H9 (cell line): ENCODE data around the gene RPS28. TPM values are rescaled to one million over a fixed set of nuclear protein-coding genes. Genes with fewer than 3 reads are reported as not detected.

Experiments used
- DNase-seq: peaks from one replicate; pipeline ENCODE4 v3.0.0-alpha.2; 2017
- H2AFZ ChIP-seq: one replicate; pipeline ENCODE4 v1.6.1; 2013; ENCODE audit warnings: mild to moderate bottlenecking, low read length, control low read depth, moderate library complexity
- H2AK5ac ChIP-seq: 2 replicates; pipeline ENCODE4 v1.6.1; 2013; ENCODE audit warnings: low read length, control low read depth, mixed read lengths; ENCODE audit not compliant: insufficient read length
- H2BK120ac ChIP-seq: one replicate; pipeline ENCODE4 v1.6.1; 2013; ENCODE audit warnings: low read depth, mild to moderate bottlenecking, low read length, control low read depth, inconsistent platforms; ENCODE audit not compliant: poor library complexity, severe bottlenecking
- H2BK12ac ChIP-seq: 2 replicates; pipeline ENCODE4 v1.6.1; 2013; ENCODE audit warnings: low read length, control low read depth, mixed read lengths, low read depth; ENCODE audit not compliant: insufficient read length
- H2BK15ac ChIP-seq: 2 replicates; pipeline ENCODE4 v1.6.1; 2013; ENCODE audit warnings: low read depth, low read length, control low read depth
- H2BK20ac ChIP-seq: one replicate; pipeline ENCODE4 v1.6.1; 2013; ENCODE audit warnings: low read depth, mild to moderate bottlenecking, low read length, control low read depth, inconsistent platforms; ENCODE audit not compliant: poor library complexity, severe bottlenecking
- H2BK5ac ChIP-seq: 2 replicates; pipeline ENCODE4 v1.6.1; 2013; ENCODE audit warnings: low read length, control low read depth, mixed read lengths; ENCODE audit not compliant: insufficient read length
- H3K14ac ChIP-seq: 2 replicates; pipeline ENCODE4 v1.6.1; 2013; ENCODE audit warnings: low read length, control low read depth; ENCODE audit not compliant: insufficient read depth
- H3K18ac ChIP-seq: 2 replicates; pipeline ENCODE4 v1.6.1; 2013; ENCODE audit warnings: low read depth, mild to moderate bottlenecking, mixed read lengths, low read length, control low read depth; ENCODE audit not compliant: insufficient read length
- H3K23ac ChIP-seq: 2 replicates; pipeline ENCODE4 v1.6.1; 2013; ENCODE audit warnings: low read length, control low read depth, mixed read lengths, low read depth; ENCODE audit not compliant: insufficient read length
- H3K23me2 ChIP-seq: 2 replicates; pipeline ENCODE4 v1.6.1; 2013; ENCODE audit warnings: low read depth, mild to moderate bottlenecking, mixed read lengths, low read length, control low read depth; ENCODE audit not compliant: insufficient read length, poor library complexity, severe bottlenecking
- H3K27ac ChIP-seq: 2 replicates; pipeline ENCODE4 v1.5.1; 2013; ENCODE audit warnings: low read length, control low read depth, mixed read lengths, low read depth; ENCODE audit not compliant: insufficient read length
- H3K27me3 ChIP-seq: 2 replicates; pipeline ENCODE4 v1.6.1; 2013; ENCODE audit warnings: low read length, control low read depth, inconsistent platforms; ENCODE audit not compliant: insufficient read depth
- H3K4ac ChIP-seq: 2 replicates; pipeline ENCODE4 v1.6.1; 2013; ENCODE audit warnings: low read depth, mild to moderate bottlenecking, control low read depth, inconsistent platforms, low read length, moderate library complexity
- H3K4me1 ChIP-seq: 2 replicates; pipeline ENCODE4 v1.6.1; 2013; ENCODE audit warnings: low read length, control low read depth, inconsistent platforms; ENCODE audit not compliant: insufficient read depth
- H3K4me2 ChIP-seq: 2 replicates; pipeline ENCODE4 v1.6.1; 2013; ENCODE audit warnings: low read length, control low read depth, mixed read lengths; ENCODE audit not compliant: insufficient read length, insufficient read depth
- H3K56ac ChIP-seq: 2 replicates; pipeline ENCODE4 v1.6.1; 2013; ENCODE audit warnings: low read depth, mild to moderate bottlenecking, mixed read lengths, low read length, control low read depth; ENCODE audit not compliant: insufficient read length
- H3K79me1 ChIP-seq: 2 replicates; pipeline ENCODE4 v1.6.1; 2013; ENCODE audit warnings: low read depth, mild to moderate bottlenecking, moderate library complexity, low read length, control low read depth, inconsistent platforms; ENCODE audit not compliant: insufficient read depth, poor library complexity, severe bottlenecking
- H3K79me2 ChIP-seq: 2 replicates; pipeline ENCODE4 v1.6.1; 2013; ENCODE audit warnings: low read length, control low read depth, inconsistent platforms; ENCODE audit not compliant: insufficient read depth
- H3K9ac ChIP-seq: 2 replicates; pipeline ENCODE4 v1.6.1; 2013; ENCODE audit warnings: low read length, control low read depth, mixed read lengths; ENCODE audit not compliant: insufficient read length; ENCODE audit errors: extremely low read depth
- H3K9me3 ChIP-seq: one replicate; pipeline ENCODE4 v1.6.1; 2013; ENCODE audit warnings: low read depth, low read length, inconsistent platforms; ENCODE audit not compliant: control insufficient read depth
- H3T11ph ChIP-seq: one replicate; pipeline ENCODE4 v1.6.1; 2013; ENCODE audit warnings: mild to moderate bottlenecking, low read length, control low read depth, inconsistent platforms
- H4K20me1 ChIP-seq: one replicate; pipeline ENCODE4 v1.6.1; 2013; ENCODE audit not compliant: control insufficient read depth, insufficient read length, insufficient read depth
- H4K5ac ChIP-seq: 2 replicates; pipeline ENCODE4 v1.6.1; 2013; ENCODE audit warnings: low read depth, mild to moderate bottlenecking, mixed read lengths, low read length, control low read depth; ENCODE audit not compliant: insufficient read length
- H4K8ac ChIP-seq: replicated peaks from 2 replicates; pipeline ENCODE4 v1.6.1; 2013; ENCODE audit warnings: low read length, control low read depth, mixed read lengths, low read depth; ENCODE audit not compliant: insufficient read length
- H4K91ac ChIP-seq: 2 replicates; pipeline ENCODE4 v1.6.1; 2013; ENCODE audit warnings: low read depth, mild to moderate bottlenecking, moderate library complexity, mixed read lengths, low read length, control low read depth; ENCODE audit not compliant: insufficient read length
- H3K27ac Mint-ChIP-seq, 3 experiments: 2 replicates in 2 of 3; 3 replicates in 1 of 3; pipeline ENCODE4 v1.8.0; 2020 to 2021; ENCODE audit warnings: mixed read lengths in 3 of 3, mild to moderate bottlenecking in 1 of 3, moderate library complexity in 1 of 3
- H3K27me3 Mint-ChIP-seq: 2 replicates; pipeline ENCODE4 v1.8.0; 2021; ENCODE audit warnings: low read depth, mild to moderate bottlenecking, moderate library complexity, mixed read lengths
- H3K36me3 Mint-ChIP-seq, 3 experiments: 2 replicates in 2 of 3; 3 replicates in 1 of 3; pipeline ENCODE4 v1.8.0; 2020 to 2021; ENCODE audit warnings: low read depth in 3 of 3, mixed read lengths in 3 of 3; ENCODE audit not compliant: insufficient read depth in 1 of 3
- H3K4me1 Mint-ChIP-seq, 2 experiments: 2 replicates each; pipeline ENCODE4 v1.8.0; 2020; ENCODE audit warnings: mixed read lengths in 2 of 2
- H3K4me3 Mint-ChIP-seq, 2 experiments: 2 replicates in 1 of 2; 3 replicates in 1 of 2; pipeline ENCODE4 v1.8.0; 2020 to 2021; ENCODE audit warnings: mild to moderate bottlenecking in 2 of 2, mixed read lengths in 2 of 2, moderate library complexity in 1 of 2
- H3K9me3 Mint-ChIP-seq, 2 experiments: 2 replicates in 1 of 2; 3 replicates in 1 of 2; pipeline ENCODE4 v1.8.0; 2020; ENCODE audit warnings: mild to moderate bottlenecking in 2 of 2, mixed read lengths in 2 of 2, moderate library complexity in 1 of 2
- CTCF ChIP-seq: fragments of 200-600 bp; sonication (generic); conservative IDR thresholded peaks from 3 replicates; pipeline ENCODE4 v1.8.0; 2021; ENCODE audit warnings: antibody characterized with exemption, mild to moderate bottlenecking
- WGBS: extraction: QIAGEN DNeasy Blood & Tissue Kit; methylation state at CpG from one replicate; pipeline ENCODE4 v1.1.7; 2013; ENCODE audit warnings: missing lambda C conversion rate, low lambda C conversion rate, mixed read lengths; ENCODE audit not compliant: insufficient read length; ENCODE audit errors: extremely low coverage; 5-methylcytosine and 5-hydroxymethylcytosine counted together
- total RNA-seq: library from RNA; stranded (reverse); gene quantifications from 2 replicates; pipeline ENCODE4 v1.2.1, GENCODE V29; 2021

RPS28 gene
- total RNA-seq, 1 experiment from 2014 or later = 1,885 TPM

- Histone ChIP-seq H3K27me3 (peaks cover 18% of the 10 kb centered on the region; the same call in 1 of the 2 replicates), H3K23ac (no peak overlapping the region), H3K27ac (no peak overlapping the region), H2BK120ac (no peak overlapping the region), H3K79me1 (no peaks in the 10 kb centered on the region), H3K23me2 (peaks cover 12% of the 10 kb centered on the region), H3T11ph (no peak overlapping the region), H2BK20ac (no peak overlapping the region), H3K9me3 (no peaks in the 10 kb centered on the region), H4K5ac (no peak overlapping the region), H3K4me1 (no peaks in the 10 kb centered on the region; the same call in 1 of the 2 replicates), H2AK5ac (no peak overlapping the region), H3K79me2 (no peaks in the 10 kb centered on the region), H4K91ac (no peak overlapping the region), H3K18ac (no peak overlapping the region), H2BK15ac (no peak overlapping the region), H4K20me1 (no peaks in the 10 kb centered on the region), H2BK12ac (no peak overlapping the region), H2BK5ac (no peak overlapping the region), H3K56ac (no peak overlapping the region), H3K14ac (no peak overlapping the region), H3K9ac (no peak overlapping the region), H4K8ac (no peak overlapping the region), H3K4me2 (no peak overlapping the region), H3K4ac (no peak overlapping the region), H2AFZ (no peak overlapping the region)
- DNase-seq = no peak
- Mint-ChIP-seq H3K9me3 (no peaks in the 10 kb centered on the region; a peak in 1 of 5 replicates), H3K36me3 (peaks cover 0 to 2% (median 0%) of the 10 kb centered on the region in 3 experiments; a peak in 2 of 7 replicates), H3K27me3 (peaks cover 50% of the 10 kb centered on the region), H3K4me1 (peaks cover 17 to 21% of the 10 kb centered on the region in 2 experiments), H3K27ac (no peak overlapping the region), H3K4me3 (no peak overlapping the region; a peak in 1 of 5 replicates)
- no peak for TF ChIP-seq CTCF
- WGBS = no CpG with 5 or more reads among the region's 8 CpGs
Measured at GRCh38 chr19:8336660-8337059, 15.4 kb downstream of the RPS28 start.
